Right lung (tissue), 5 donors: ENCODE results near the gene LRP10. TPM values are rescaled to one million over a fixed set of nuclear protein-coding genes. Genes with fewer than 3 reads are reported as not detected.
A peak's percentile ranks its signal among the peaks of the same experiment; 100 is the strongest.
"Not testable (repeated sequence)": the region's sequence is repeated elsewhere in the genome, so short reads cannot be mapped to it uniquely, and the experiment has no call there.

Source experiments
- DNase-seq, 2 donors: peaks; one replicate each; pipeline ENCODE4 v3.0.0-alpha.2; 2013
- polyA plus RNA-seq, 5 donors: library from polyadenylated mRNA; unstranded; fragments of 120-200 nt; gene quantifications; one replicate each; pipeline versions ENCODE4 v1.2.1 to v1.2.3, GENCODE V29; 2013; ENCODE audit warnings: inconsistent platforms in 1 of 5, low replicate concordance in 1 of 5; ENCODE audit not compliant: insufficient read length in 5 of 5, insufficient read depth in 1 of 5

Gene LRP10
- polyA plus RNA-seq, 5 donors = 43.1 to 64.5 (median 51.0) TPM

- DNase-seq = no peak
These were observed 39.4 kb downstream of the LRP10 start for GRCh38 chr14:22910916-22911315.

DNA sequence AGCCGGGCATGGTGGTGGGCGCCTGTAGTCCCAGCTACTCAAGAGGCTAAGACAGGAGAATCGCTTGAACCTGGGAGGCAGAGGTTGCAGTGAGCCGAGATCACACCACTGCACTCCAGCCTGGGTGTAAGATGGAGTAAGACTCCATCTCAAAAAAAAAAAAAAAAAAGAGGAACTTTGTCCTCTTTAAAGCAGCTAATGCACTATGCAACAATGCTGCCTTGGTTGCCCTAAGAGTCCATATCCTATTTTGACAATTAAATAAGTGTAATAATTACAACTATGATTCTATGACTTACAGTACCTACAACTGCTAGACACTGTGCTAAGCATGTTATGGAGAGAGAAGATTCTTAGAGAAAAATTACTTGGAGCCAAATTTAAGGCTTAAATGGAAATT is 43.3 kb downstream of the LRP10 start:
- not testable (repeated sequence) for DNase-seq

DNA sequence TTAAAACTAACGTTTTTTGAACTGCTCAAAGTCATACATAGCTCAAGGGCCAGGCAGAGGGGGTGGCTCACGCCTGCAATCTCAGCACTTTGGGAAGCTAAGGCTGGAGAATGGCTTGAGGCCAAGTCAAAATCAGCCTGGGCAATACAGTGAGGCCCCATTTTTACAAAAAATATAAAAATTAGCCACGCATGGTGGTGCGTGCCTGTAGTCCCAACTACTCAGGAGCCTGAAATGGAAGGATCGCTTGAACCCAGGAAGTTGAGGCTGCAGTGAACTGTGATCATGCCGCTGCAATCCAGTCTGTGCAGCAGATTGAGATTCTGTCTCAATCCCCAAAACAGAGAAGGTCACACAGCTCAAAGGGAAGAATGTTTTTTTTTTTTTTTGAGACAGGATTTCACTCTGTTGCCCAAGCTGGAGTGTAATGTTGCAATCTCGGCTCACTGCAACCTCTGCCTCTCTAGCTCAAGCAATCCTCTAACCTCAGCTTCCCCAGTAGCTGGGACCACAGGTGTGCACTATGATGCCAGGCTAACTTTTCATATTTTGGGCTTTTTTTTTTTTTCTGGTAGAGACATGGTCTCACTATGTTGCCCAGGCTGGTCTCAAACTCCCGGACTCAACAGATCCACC is 44.5 kb downstream of the LRP10 start:
- no peak for DNase-seq

DNA sequence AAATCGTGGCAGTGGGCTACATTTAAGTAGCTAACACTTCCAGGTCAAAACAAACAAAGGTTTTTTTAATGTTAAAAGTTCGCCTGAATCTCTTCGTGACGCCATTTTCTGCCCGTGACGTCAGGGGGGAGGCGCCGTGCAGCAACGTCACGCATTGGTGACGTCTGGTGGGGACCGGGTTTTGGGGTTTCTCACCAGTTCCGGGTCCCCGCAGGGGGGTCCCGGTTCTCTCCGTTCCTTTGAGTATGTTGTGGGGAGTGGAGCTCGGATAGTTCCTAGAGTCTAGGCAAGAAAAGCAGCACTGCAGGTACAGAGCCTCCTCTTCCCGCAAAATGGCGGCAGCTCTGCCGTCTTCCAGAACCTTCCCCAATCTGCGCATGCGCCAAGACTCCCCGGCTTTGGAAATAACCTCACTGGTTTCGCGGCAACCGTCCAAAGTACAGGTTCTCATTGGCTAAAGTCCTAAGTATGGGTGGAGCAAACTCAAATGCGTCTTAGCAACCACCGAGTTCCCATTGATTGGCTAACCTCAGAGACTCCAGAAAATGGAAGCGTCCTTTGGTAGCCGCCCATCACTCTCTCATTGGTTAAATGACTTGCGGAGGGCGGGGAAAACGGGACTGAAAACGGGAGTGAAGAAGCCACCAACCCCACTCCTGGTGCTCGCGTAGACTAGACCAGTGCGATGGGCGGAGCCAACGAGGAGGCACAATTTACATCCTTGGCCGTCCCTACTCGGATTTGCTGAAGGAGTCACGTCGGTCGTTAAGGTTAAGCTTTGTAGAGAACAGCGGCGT is 47.5 kb downstream of the LRP10 start, which contains the start of gene RBM23:
TSS of gene RBM23 (minus strand) at position 346 of the 797 bp plus-strand sequence.
- DNase-seq = peak; percentile 100

DNA sequence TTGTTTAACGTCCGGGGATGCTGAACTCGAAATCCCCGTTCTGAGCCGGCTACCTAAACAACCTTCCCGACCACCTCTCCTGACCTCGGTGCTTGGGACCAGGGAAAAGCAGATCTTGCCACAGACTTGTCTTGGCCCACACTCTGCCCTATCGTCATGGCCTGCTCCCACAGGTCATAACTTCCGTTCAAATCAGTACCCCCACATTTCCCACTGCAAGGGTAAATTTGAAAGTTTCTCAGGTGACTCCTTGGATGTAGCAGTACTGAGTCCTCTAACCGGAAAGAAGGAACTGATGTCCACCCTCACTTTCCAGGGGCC is 48.0 kb downstream of the LRP10 start:
- no peak for DNase-seq

GRCh38 chr14:22920697-22921096 is 49.2 kb downstream of the LRP10 start:
- no peak for DNase-seq

- DNase-seq = no peak
These were observed 50.8 kb downstream of the LRP10 start for GRCh38 chr14:22922294-22922693.

GRCh38 chr14:22923746-22924145 is 52.2 kb downstream of the LRP10 start:
- no peak for DNase-seq

- DNase-seq = no peak
These were observed 54.0 kb downstream of the LRP10 start for GRCh38 chr14:22925513-22925912.

DNA sequence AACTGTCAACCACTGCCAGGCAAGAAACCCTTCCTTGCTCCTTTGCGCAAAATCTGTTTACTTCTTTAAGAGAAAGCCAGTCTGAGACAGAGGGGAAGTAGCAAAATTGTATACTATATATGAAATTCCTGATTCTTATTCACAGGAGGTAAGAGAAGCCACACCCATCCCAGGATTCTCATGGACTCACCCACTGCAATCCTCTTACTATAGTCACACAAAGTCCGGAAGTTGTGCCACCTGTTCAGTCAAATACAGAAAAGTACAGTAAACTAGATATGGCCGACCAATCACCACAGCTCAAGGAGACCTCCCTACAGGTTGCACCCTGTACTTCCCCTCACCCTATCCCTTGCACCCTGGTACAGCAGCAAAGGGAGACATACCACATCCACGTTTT is 54.8 kb downstream of the LRP10 start:
- no peak for DNase-seq

DNA sequence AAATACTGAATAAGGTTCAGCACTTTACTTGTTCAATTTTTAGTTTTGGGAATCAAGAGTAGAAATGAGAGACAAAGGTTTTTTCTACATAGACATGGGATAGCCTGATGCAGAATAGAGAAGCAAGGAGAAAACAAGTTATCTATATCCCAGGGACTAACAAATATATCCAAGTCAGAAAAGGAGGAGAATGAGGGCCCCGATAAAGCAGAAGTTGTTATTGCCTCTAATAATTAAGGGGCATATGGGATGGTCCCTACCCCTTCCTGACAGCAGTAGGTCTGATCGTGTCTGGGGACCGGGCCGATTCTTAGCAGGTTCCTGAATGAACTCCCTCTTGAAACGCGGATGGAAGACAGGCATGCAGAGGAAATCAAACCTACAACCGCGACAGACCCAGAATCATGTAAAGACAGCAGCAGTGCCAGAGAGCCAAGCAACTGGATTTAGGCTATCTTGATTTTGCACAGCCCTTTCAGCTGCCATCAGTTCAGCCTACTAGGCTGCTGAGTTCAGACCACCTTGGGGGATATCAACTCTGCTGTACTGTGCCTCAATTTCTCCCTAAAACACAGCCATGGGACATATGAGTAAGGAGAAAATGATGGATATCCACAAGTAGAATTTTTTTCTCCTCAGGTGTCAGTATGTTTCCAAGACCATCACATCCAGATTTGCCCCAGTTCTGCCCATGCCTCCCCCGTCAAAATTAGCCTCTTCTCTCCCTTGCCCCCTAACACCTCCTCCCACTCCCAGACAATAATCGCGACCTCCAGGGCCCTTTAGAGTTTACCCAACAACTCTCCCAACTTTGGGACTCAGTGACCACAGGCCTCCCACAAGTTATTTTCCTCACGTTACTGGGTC is 56.9 kb downstream of the LRP10 start:
- DNase-seq = no peak

DNA sequence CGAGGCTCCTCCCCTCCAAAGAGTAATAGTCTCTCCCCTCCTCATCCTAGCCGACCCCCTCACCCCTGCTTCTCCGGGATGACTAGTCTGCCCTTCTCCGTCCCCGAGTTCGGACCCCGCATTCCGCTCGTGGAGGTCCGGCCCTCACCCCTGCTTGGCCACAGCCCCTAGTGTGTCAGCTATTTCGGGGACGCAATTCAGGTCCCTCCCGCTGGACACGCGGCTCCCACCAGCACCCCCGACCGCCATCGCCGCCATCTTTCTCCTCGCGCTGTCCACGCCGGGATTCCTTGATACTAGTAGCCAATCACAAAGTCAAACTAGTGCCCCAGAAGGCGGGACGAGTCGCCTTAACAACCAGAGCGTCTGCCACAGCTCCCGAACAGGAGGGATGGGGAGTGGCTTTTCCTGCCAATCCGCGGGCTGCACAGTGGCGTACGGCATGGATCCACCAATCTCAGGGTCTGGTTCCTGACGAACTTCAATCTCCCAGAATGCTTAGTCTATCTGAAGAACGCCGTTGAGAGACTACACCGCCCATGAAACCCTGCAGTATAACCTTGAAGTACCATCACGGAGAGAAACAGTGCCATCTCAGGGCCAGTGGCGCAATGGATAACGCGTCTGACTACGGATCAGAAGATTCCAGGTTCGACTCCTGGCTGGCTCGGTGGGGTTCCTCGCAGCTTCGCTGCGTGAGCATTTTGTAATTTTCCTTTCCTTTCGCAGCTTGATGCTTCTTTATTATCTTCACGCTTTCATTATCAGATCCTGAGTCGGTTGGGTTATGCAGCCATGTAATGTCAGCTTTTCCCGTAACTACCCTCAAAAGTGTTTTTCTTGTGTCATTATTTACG is 57.8 kb downstream of the LRP10 start, which contains the start of gene PRMT5:
TSS of gene PRMT5 (minus strand) at position 273 of the 857 bp plus-strand sequence. CDS start at position 258, 15 bp downstream.
- DNase-seq = peak; percentile 98 to 100

DNA sequence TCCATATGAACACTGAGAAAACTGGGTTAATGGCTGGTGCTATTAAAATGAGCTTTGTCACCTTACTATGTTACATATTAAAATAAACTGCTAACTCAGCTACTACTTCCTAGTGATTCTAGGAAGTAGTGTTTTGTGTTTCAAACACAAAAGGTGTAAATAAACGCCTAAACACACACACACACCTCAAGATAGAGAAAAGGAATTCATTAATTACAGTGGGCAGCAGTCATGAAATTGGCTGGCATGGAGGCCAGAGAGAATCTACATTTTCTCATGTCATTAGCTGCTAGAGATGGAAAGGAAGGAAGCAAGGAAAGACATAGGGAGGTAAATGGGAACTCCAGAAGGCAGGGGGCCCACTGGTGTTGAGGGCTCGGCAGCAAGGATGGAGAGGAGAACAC is 58.4 kb downstream of the LRP10 start:
- DNase-seq = no peak

Other genes starting within 250 kb of the LRP10 start
- gene OR6J1, start 227.4 kb upstream of the LRP10 start, polyA plus RNA-seq = under 1 TPM; 0.18 to 0.39 (median 0.30) TPM
- 100 to 1,000 TPM; 142 to 161 (median 150) TPM for gene OXA1L, start 105.1 kb upstream of the LRP10 start, polyA plus RNA-seq
- 10 to 100 TPM in 1 of 5 donors, 1 to 10 TPM in 4; 8.8 to 11.2 (median 9.5) TPM for gene SLC7A7, start 56.3 kb upstream of the LRP10 start, polyA plus RNA-seq
- 10 to 100 TPM; 66.9 to 98.7 (median 69.6) TPM for gene MRPL52, start 41.9 kb upstream of the LRP10 start, polyA plus RNA-seq
- gene MMP14, start 35.2 kb upstream of the LRP10 start, polyA plus RNA-seq = 100 to 1,000 TPM; 165 to 216 (median 186) TPM
- under 1 TPM; 0.58 to 0.99 (median 0.81) TPM for gene REM2, start 11.5 kb downstream of the LRP10 start, polyA plus RNA-seq
- gene RBM23, start 47.4 kb downstream of the LRP10 start, polyA plus RNA-seq = 100 to 1,000 TPM in 4 of 5 donors, 10 to 100 TPM in 1; 95.6 to 128 (median 105) TPM
- gene PRMT5, start 57.6 kb downstream of the LRP10 start, polyA plus RNA-seq = 100 to 1,000 TPM; 115 to 129 (median 123) TPM
- 10 to 100 TPM; 50.8 to 86.9 (median 80.5) TPM for gene HAUS4, start 85.3 kb downstream of the LRP10 start, polyA plus RNA-seq
- gene AJUBA, start 110.8 kb downstream of the LRP10 start, polyA plus RNA-seq = 10 to 100 TPM; 31.3 to 50.3 (median 40.6) TPM
- gene C14orf93, start 138.4 kb downstream of the LRP10 start, polyA plus RNA-seq = 10 to 100 TPM; 20.6 to 23.2 (median 21.5) TPM
- gene PSMB5, start 163.2 kb downstream of the LRP10 start, polyA plus RNA-seq = 100 to 1,000 TPM; 155 to 205 (median 174) TPM
- not detected for gene PSMB11, start 170.5 kb downstream of the LRP10 start, polyA plus RNA-seq
- 10 to 100 TPM in 4 of 5 donors, 1 to 10 TPM in 1; 9.7 to 13.7 (median 12.2) TPM for gene CDH24, start 185.8 kb downstream of the LRP10 start, polyA plus RNA-seq
- 100 to 1,000 TPM; 277 to 378 (median 335) TPM for gene ACIN1, start 223.4 kb downstream of the LRP10 start, polyA plus RNA-seq
- 10 to 100 TPM; 57.4 to 70.3 (median 64.5) TPM for gene C14orf119, start 223.8 kb downstream of the LRP10 start, polyA plus RNA-seq
- gene CIROP, start 233.2 kb downstream of the LRP10 start, polyA plus RNA-seq = under 1 TPM in 2 of 5 donors, not detected in 3; 0.05 to 0.06 TPM
- under 1 TPM; 0.10 to 0.23 (median 0.16) TPM for gene CEBPE, start 247.5 kb downstream of the LRP10 start, polyA plus RNA-seq